GM12891 (cell line): ENCODE results near the gene KIF20B.

Experiments
- POLR2A ChIP-seq: IDR thresholded peaks from 2 replicates; pipeline ENCODE4 v1.6.1; 2011; ENCODE audit warnings: low read depth, low read length, control low read depth
- POLR2AphosphoS5 ChIP-seq: IDR thresholded peaks from 2 replicates; pipeline ENCODE4 v1.6.1; 2011; ENCODE audit warnings: low read depth, low read length, control low read depth
- SPI1 ChIP-seq: IDR thresholded peaks from 2 replicates; pipeline ENCODE4 v1.6.1; 2011; ENCODE audit warnings: low read depth, low read length, control low read depth
- TAF1 ChIP-seq: IDR thresholded peaks from 2 replicates; pipeline ENCODE4 v1.6.1; 2011; ENCODE audit warnings: low read depth, low read length, control low read depth

DNA sequence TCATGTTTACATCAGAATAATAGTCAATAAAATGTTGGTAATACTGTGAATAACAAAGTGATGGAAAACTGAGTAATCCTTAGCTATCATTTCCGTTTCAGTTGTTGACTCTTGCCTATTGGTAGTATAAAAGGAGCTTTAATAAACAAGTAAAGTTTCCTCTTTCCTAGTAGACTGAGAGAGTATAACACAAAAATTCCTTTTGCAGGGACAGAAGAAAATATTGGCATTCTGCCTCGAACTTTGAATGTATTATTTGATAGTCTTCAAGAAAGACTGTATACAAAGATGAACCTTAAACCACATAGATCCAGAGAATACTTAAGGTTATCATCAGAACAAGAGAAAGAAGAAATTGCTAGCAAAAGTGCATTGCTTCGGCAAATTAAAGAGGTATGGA is 9.4 kb downstream of the KIF20B start:
- TF ChIP-seq POLR2AphosphoS5 (no peak), SPI1 (no peak), POLR2A (no peak), TAF1 (no peak)
